PFSK-1 (cell line): ENCODE results near the gene PLPPR5.

Source experiments
- POLR2AphosphoS5 ChIP-seq: IDR thresholded peaks from 2 replicates; pipeline ENCODE4 v1.6.1; 2012; ENCODE audit warnings: low read depth, mild to moderate bottlenecking, control low read depth, low read length, moderate library complexity
- TAF1 ChIP-seq: IDR thresholded peaks from 2 replicates; pipeline ENCODE4 v1.6.1; 2012; ENCODE audit warnings: low read length, control low read depth, borderline replicate concordance; ENCODE audit not compliant: insufficient read depth
- TF ChIP-seq, protein P1 (sequence below), 2 experiments: IDR thresholded peaks; 2 replicates each; pipeline versions ENCODE4 v1.6.1 to v1.8.0; 2011 to 2012; ENCODE audit warnings: low read depth in 2 of 2, low read length in 2 of 2, control low read depth in 1 of 2, inconsistent platforms in 1 of 2, mild to moderate bottlenecking in 1 of 2, moderate library complexity in 1 of 2; ENCODE audit not compliant: insufficient read depth in 1 of 2

DNA sequence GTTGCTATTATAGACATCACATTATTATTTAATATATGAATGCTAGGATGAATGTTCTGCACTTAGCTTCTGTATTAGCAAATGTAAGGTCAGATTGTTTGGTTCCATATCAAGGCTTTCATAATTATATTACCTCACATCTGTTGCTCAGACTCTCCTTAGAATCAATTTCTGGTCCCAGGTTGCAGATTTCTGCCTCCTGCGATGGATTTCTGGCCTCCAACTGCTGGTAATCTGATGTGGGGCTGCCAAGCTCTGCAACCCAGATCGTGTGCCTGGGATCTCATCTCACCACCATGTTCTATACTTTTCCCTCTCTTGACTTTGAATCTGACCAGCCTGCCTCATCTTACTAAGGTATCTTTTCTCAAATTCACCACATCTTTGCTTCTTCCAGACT is 25.2 kb downstream of the PLPPR5 start:
- TF ChIP-seq POLR2AphosphoS5 (no peak), TAF1 (no peak)
- TF ChIP-seq, protein P1, sequence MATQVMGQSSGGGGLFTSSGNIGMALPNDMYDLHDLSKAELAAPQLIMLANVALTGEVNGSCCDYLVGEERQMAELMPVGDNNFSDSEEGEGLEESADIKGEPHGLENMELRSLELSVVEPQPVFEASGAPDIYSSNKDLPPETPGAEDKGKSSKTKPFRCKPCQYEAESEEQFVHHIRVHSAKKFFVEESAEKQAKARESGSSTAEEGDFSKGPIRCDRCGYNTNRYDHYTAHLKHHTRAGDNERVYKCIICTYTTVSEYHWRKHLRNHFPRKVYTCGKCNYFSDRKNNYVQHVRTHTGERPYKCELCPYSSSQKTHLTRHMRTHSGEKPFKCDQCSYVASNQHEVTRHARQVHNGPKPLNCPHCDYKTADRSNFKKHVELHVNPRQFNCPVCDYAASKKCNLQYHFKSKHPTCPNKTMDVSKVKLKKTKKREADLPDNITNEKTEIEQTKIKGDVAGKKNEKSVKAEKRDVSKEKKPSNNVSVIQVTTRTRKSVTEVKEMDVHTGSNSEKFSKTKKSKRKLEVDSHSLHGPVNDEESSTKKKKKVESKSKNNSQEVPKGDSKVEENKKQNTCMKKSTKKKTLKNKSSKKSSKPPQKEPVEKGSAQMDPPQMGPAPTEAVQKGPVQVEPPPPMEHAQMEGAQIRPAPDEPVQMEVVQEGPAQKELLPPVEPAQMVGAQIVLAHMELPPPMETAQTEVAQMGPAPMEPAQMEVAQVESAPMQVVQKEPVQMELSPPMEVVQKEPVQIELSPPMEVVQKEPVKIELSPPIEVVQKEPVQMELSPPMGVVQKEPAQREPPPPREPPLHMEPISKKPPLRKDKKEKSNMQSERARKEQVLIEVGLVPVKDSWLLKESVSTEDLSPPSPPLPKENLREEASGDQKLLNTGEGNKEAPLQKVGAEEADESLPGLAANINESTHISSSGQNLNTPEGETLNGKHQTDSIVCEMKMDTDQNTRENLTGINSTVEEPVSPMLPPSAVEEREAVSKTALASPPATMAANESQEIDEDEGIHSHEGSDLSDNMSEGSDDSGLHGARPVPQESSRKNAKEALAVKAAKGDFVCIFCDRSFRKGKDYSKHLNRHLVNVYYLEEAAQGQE (IDR thresholded peaks at IDR 0.05; ENCODE audit: insufficient read depth in 1 of 2, low read depth in 2 of 2, low read length in 2 of 2), result no peak
